Skin of body (tissue), 2 donors: ENCODE results near the gene MCFD2. TPM values are rescaled to one million over a fixed set of nuclear protein-coding genes. Genes with fewer than 3 reads are reported as not detected.

Experiments
- DNase-seq: peaks from one replicate; lab custom pipeline; 2025; lab: John Stamatoyannopoulos, UW
- total RNA-seq: library from RNA; depleted of rRNA; stranded (reverse); fragments of >200 nt; gene quantifications from one replicate; pipeline ENCODE4 v1.2.3, GENCODE V29; 2014

Gene MCFD2
- total RNA-seq, 1 donor from 2014 or later, result 45.3 TPM

DNA sequence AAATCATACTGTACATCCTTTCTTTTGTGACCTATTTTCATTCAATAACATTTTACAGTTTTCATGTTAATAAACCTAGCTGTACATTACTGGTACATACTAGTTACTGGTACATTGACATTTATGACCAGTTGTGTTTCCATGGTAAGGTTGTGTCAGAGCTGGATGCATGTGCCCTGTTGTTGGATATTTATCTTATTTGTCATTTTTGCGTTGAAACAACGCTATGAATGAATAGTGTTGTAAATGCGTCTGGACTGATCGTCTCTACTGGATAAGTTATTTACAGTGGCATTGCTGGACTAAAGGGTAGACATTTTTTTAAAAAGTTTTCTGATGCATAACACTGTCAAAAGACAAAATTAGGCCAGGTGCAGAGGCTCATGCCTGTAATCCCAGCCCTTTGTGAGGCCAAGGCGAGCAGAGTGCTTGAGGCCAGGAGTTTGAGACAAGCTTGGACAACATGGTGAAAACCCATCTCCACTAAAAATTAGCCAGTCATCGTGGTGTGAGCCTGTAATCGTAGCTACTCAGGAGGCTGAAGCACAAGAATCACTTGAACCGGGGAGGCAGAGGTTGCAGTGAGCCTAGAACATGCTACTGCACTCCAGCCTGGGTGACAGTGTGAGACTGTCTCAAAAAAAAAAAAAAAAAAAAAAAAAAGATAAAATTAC is 40.2 kb downstream of the MCFD2 start:
- no peak for DNase-seq

DNA sequence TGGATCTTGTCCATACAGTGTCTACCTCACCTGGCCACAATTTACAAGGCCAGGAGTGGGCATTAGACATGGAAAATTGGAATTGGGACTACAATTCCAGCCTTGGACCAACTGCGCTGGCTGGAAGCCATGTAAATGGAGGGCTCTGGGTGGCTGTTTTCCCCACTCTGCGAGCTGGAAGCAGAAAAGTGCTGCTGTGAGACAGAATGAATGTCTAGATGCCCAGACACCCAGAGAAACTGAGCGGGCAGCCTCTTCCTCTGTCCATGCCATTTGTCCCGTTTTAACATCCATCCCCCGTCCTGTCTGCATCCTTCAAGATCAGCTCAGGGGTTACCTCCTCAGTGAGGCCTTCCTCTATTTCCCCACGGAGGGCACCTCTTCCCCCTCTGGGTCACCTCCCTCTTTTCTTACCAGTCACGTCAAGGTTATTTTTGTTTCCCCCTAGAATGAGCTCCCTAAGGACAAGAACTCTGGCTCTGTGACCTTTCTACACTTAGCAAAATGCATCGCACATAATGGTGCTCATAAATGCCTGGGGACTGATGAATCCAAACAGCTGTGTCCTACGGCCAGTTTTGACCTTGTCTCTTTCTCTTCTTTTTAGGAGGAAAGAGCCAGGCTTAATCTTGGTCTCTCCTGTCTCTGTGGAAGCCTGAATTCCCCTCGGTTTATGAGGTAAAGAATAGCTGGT is 41.2 kb downstream of the MCFD2 start:
- no peak for DNase-seq

DNA sequence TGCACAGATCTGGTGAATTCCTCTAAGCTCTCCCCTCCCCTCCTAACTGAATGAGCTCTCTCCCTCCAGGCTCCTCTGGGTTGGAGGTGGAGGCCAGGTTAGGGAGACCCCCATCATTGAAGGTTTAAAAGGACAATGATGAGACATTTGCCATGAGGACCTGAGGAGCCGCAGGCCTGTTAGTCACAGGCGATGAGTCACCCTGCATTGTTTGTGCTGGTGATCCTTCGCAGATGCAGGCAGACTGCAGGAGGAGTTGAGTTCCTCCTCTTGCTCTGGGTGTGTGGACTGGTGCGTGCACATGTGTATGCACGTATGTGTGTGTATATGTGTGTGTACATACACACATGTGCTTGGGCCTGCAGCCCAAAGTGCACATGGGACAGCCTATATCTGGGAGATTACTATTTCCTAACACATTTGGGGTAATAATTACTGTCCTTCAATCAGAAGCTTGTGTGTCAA is 42.0 kb downstream of the MCFD2 start:
- DNase-seq, result peak; percentile 80

DNA sequence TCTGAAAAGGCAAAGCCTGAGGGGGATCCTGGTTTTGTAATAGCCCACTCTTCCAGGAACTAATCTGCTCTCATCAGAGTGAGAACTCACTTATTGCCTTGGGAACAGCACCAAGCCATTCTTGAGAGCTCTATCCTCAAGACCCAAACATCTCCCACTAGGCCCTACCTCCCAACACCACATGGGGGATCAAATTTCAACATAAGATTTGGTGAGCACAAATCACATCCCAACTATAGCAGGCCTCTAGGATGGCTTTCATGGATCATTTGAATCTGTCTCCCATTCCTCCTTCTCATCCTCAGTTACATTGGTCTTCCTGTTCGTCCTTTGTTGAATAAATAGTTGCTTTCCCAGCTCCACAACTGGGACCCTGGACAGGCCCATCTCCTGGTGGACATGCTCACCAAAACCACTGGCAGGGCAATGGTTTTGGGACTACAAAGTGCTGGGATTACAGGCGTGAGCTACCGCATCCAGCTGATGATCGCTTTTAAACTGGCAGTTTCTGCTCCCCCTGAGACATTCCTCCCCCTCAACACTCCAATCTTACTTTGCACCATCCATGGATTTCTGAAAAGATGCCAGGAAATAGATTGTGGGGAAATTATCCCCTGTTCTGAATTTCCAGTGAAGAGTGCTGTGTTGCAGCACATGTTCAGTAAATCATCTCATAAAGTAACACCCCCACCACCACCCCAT is 42.6 kb downstream of the MCFD2 start:
- peak; percentile 79 for DNase-seq

DNA sequence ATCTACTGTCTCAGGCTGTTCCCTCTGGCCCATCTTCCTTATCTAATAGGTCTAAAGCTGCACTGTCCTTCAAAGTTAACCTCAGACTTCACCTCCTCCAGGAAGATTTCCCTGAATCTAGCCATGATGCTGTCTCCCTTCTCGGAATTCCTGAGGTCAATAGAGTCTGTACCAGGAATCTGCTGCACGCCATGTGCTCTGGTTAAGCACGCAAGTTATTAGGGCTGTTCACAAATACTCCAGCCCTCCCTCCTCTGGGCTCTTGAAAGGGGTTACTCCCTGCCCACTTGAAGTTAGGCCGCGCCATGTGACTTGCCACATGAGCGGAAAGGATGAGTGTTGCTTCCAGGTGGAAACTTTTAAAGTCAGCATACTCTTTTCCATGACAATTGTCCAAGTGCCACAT is 43.6 kb downstream of the MCFD2 start:
- DNase-seq, result peak; percentile 25

DNA sequence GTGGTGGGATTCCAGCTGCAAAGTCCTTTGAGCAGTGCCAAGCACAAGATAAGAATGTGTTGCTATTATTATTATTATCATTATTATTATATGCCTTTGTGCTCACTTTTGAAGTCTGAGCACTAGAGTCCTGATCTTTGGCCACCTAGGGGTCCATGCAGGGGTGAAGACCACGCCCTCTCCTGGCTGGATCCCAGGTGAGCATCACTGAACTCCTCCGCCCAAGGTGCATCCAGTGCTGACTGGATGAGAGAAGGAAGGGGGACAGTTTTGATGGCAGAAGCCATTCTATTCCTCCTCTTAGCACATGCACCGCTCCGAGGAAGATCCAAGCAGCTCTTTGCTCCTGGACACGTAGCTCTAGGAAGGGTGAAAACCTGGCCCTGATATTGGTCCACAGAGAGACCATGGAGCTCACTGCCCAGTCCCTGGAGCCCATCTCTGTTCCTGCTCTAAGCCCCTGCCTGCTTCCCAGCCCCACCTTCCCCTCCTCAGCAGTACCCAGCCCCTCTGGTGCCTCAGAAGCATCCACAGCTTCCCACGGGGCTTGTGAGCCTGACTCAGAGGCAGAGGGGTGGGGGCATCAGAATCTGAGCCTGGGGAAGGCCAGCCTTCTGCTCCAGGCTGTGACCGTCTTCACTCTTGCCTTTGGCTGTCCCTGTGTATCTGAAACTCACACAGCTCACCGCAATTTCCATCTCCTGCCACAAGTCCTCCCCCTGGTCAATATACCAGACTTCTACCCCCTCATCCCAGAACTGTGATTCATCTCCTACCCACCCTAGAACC is 45.4 kb downstream of the MCFD2 start:
- no peak for DNase-seq

DNA sequence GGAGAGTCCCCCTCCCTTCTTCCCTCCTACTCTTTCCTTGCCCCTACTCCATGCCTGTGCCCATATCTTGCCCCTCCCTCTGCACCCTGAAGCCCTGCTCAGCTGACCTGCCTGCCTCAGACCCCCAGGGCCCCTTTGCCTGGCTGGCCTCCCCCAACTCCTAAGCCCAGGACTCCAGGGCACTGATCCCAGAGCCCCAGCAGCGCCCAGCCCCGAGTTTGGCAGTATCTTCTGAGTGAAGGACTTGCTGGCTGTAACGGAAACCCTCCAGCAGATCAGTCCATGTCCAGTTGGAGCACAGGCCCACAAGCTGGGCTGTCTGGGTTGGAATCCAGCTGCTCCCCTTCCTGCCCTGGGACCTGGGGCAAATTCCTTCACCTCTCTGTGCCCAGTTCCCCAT is 46.0 kb downstream of the MCFD2 start:
- no peak for DNase-seq

DNA sequence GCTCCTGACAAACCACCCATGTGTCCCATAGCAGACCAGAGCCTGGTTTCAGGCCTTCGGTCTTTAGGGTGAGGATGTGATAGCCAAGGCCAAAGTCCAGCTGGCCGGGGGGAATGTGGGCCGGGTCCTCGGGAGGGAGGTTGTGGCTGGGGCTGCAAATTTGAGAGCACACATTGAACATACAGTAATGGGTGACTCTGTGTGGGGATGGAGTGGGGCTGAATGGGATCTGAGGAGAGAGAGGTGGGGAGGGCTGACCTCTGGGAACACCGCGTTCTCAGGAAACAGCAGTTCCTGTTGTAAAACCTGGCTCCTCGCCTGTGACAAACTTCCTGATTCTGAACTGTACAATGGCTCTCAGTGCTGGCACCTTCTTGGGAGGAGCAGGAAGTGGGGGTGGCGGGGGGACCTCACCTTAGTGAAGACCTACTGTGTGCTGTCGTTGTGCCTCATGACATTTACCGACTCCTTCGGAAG is 48.8 kb downstream of the MCFD2 start:
- DNase-seq, result no peak

DNA sequence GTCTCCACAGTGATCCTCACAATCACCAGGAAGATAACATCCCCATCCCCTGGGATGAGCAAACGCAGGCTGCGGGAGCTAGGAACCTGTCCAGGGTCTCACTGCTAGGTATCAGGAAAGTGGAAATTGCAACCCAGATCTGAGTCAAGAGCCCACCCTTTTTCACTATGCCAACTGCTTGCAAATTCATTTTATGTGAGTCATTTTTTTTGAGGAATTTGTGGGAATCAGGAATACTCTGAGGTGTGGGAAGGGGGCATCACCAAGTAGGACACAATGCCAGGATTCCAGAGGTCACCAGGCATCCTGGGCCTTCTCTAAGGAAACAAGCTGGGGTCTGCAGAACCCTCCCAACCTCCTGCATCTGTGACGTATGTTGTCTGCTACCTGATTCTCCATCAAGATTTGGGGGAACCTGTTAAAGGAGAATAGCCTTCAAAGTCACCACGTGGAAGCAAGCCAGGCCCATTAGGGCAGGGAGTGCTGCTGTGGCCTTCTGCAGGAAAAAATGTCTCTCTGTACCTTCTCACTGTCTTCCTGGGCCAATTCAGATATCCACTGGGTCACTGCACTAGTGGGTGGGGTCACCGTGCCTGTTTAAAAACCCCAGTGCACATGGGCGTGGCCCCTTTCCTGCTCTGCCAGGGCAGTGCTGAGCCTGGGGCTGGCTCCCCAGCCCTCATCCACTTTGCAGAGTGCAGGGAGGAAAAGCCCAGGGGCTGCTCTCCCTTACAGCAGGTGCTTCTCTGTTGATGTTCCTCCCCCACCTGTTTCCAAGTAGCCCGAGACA is 50.2 kb downstream of the MCFD2 start:
- DNase-seq, result no peak

DNA sequence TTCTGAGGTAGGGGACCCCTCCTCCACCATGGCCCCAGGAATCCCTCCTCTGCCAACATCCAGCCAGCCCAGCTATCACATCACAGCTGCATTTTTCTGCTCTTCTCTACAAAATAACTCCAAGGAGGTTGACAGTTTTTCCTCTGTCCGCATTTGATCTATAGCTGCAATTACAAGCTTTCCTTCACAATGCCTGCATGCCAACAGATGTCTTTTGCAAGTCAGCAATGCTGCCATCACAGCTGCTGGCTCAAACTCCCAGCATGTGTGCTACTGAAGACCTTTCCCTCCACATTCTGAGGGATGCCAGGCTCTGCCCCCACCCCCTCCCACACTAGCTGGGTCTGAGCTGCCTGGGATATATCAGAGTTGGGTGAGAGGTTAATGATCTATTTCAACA is 51.7 kb downstream of the MCFD2 start:
- peak; percentile 33 for DNase-seq

DNA sequence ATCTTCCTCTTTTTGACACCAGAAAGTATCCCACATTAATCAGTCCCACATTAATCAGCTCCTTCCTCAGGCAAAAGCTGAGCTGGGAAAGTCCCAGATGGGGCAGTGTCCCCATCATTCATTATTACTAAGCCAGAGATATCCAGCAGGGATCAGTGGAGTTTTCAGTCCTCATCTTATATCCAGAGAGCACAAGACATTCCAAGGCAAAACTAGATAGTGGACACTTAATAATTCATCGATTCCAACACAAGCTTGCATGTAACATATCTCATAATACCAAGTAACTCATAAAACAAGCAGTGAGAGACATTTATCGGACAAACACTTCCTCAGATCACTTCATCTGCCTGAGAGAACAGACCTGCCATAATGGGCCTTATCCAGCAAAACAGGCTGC is 53.1 kb downstream of the MCFD2 start:
- DNase-seq, result no peak

DNA sequence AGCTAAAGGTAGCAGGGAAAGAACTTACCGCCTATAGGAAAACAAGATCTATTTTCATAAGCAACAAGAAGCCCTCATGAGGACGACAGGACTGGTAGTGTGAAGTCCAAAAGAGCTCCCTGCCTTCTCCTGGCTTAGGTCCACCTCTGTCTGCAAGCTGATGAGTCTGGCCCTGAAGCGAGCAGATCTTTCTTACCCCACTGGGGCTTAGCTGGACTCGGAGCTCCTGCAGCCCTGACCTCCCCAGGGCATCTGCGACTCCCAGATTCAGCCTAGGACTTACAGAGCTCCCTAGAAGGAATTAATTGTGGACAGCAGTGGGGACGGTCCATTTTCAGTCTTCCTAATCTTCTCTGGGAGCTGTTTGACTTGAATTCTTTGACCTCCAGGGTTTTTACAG is 53.7 kb downstream of the MCFD2 start:
- DNase-seq, result no peak

DNA sequence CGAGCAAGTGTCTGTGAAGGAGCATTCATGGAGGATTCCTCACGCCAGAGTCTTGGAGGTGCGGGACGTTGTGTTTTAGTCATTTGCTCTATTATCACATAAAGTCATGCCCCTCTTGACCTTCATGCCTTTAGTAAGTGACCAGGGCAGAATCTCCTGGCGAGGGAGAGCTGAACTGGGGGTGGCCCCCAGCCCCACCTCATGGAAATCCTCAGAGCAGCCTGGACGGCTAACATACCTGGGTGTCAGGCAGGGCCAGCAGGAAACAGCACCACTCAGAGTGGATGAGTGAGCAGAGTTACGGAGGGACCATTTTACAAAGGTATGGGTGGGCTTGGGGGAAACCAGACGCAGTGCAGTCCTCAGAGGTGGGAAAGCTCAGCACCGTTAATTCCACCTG is 56.1 kb downstream of the MCFD2 start:
- no peak for DNase-seq

DNA sequence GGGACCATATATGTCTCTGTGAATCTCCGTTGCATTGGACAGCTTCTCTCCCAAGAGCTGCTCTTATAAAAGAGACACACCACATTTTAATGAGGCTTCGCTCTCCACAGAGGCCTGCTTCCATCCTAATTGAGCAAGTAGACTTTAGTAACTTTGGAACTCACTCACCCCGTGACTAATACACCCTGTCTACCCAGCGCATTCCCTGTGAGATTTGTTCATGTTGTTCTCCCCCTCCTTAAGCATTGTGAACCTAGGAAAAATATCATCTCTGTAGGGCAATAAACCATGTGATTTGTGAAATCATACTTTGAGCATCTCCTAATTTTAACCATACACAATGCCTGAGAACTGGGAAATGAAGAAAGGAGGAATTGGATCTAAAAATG is 56.9 kb downstream of the MCFD2 start:
- no peak for DNase-seq

DNA sequence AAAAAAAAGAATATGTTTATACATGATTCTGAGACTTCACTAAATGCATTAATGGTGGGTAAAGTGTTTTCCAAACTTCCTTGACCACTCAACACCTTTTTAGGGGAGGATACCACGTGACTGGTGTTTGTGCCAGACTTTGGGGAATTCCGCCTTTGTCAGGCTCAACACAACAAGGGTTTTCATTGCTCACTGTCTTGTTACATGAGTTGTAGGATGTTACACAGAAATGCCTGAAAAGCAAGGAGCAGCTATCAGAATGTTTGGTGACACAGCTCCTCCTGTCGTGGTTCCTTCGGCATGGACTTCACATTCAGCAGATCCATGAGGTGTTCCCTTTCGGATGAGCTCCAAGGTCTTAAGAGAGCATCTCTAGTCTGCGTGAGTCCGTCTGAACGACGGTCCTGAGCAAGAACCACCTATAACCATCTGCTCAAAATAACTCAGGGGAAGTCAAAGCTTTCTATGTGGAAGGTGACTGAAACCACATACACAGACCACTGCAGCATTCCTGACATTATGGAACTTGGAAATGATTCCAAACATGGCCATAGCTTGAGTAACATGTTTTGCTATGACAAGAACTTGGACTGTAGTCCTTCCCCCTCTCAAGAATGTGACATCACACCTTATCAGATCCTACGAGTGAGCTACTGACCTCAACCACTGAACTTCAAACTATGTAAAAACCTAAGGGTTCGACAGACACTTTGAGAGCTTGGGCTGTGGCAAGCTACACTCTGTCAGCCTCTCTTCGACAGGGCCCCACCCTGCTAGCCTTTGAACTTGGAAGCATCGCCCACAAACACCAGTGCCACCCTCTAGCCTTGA is 57.5 kb downstream of the MCFD2 start:
- DNase-seq, result no peak

DNA sequence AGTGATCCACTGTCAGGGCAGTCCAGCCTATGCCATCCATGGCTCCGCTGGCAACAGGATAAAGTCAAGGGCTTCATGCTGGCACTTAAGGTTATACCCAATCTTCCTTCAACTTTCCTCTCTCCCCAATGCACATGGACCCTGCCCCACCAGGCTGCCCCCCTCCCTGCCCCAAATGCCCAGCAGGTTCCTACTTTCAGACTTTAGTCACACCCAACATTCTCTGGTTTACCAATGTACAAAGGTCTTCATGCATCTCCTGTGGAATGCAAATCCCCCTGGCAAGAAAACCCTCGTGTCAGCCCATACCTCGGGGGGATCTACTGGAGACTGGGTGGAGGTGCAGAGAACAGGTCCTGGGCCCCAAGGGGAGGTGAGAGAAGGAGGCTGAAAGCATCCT is 59.3 kb downstream of the MCFD2 start:
- DNase-seq, result no peak

DNA sequence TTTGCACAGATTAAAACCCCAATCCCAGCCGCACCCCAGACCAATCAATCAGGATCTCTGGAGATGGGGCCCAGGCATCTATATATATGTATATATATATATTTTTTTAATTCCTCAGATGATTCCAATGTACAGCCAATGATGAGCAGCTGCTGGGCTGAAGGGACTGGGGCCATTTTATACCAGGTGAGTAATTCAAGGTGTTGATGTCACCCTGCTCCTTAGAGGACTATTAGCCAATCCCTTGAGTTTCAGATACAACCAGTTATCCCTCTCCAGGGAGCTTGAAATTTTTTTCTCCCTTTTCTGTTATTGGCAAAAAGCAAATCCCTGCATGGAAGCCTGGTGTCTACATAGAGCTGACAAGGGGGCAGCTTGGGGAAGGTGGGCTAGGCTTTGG is 59.8 kb downstream of the MCFD2 start:
- no peak for DNase-seq

DNA sequence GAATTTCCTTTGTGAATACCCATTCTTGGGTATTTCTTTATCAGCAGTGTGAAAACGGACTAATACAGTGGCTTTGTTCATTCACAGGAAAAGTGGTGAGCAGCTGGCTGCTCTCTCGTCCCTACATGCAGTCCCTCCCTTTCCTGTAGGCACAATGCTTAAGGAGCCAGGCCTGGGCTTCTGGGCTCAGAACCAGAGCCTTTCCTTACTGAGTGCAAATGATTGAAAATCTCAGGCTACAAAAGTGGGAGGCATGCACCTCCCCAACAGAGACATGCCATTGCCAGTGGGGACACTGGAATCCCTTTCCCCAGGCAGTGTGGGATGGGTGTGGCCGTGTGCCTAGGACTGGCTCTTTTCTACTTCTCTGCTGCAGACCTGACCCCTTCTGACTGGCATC is 61.3 kb downstream of the MCFD2 start:
- no peak for DNase-seq

DNA sequence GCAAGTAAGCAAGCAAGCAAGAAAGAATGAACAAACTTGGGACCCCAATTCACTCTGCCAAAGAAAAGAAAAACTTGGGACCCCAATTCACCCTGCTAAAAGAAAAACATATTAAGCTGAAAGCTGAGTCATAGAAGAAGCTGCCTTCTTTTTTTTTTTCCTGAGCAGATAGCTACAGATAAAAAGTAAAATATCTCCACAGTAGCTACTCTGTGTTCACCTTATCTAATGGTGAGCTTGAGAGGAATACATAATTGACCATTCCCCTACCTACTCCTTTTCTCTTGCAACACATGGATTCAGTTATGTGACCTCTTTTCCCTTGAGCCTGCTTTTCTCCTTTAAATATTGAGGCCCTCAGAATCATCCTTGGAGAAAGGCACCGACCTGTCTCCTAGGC is 63.0 kb downstream of the MCFD2 start:
- no peak for DNase-seq

DNA sequence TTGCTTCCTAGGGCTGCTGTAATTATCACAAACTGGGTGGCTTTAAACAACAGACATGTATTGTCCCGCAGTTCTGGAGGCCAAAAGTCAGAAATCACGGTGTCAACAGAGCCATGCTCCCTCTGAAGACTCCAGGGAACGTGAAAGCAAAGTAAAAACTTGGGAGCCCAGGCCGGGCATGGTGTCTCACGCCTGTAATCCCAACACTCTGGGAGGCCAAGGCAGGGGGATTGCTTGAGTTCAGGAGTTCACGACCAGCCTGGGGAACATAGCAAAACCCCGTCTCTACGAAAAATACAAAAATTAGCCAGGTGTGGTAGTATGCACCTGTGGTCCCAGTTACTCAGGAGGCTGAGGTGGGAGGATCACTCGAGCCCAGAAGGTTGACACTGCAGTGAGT is 63.5 kb downstream of the MCFD2 start:
- DNase-seq, result no peak
